BJ (cell line): Measurements from ENCODE around the gene CABP4. TPM values are rescaled to one million over a fixed set of nuclear protein-coding genes. Genes with fewer than 3 reads are reported as not detected.

Source experiments
- CTCF ChIA-PET: fragments of 350-600 bp; formaldehyde crosslinking; extraction: SDS; loops from one replicate; lab custom pipeline; 2021; ENCODE audit warnings: antibody characterized with exemption, inconsistent platforms; lab: Yijun Ruan, JAX
- POLR2A ChIA-PET: fragments of 300-600 bp; sonication (Branson Sonifier 250); formaldehyde crosslinking; extraction: SDS; loops from one replicate; lab custom pipeline; 2021; ENCODE audit warnings: antibody characterized with exemption; lab: Charles Lee
- DNase-seq: peaks from one replicate; pipeline ENCODE4 v3.0.0-alpha.2; 2011; ENCODE audit warnings: low read depth
- H3K27me3 ChIP-seq: 2 replicates; pipeline ENCODE4 v1.6.0; 2011; ENCODE audit warnings: low read length; ENCODE audit not compliant: control insufficient read depth, insufficient read depth
- H3K36me3 ChIP-seq: 2 replicates; pipeline ENCODE4 v1.5.1; 2011; ENCODE audit warnings: low read length; ENCODE audit not compliant: control insufficient read depth, insufficient read depth
- H3K4me3 ChIP-seq: 2 replicates; pipeline ENCODE4 v1.5.1; 2011; ENCODE audit warnings: low read depth, mild to moderate bottlenecking, control low read depth, low read length
- polyA plus RNA-seq: library from polyadenylated mRNA; depleted of rRNA; stranded (reverse); fragments of >200 nt; gene quantifications from 2 replicates; pipeline ENCODE4 v1.2.3, GENCODE V29; 2011
- TF ChIP-seq, protein P1 (sequence below): IDR thresholded peaks from 2 replicates; pipeline ENCODE4 v1.5.1; 2011; ENCODE audit warnings: low read depth, mild to moderate bottlenecking, control low read depth, inconsistent platforms, low read length, moderate library complexity; ENCODE audit not compliant: insufficient read depth

CABP4 gene
- polyA plus RNA-seq, 1 experiment = not detected

DNA sequence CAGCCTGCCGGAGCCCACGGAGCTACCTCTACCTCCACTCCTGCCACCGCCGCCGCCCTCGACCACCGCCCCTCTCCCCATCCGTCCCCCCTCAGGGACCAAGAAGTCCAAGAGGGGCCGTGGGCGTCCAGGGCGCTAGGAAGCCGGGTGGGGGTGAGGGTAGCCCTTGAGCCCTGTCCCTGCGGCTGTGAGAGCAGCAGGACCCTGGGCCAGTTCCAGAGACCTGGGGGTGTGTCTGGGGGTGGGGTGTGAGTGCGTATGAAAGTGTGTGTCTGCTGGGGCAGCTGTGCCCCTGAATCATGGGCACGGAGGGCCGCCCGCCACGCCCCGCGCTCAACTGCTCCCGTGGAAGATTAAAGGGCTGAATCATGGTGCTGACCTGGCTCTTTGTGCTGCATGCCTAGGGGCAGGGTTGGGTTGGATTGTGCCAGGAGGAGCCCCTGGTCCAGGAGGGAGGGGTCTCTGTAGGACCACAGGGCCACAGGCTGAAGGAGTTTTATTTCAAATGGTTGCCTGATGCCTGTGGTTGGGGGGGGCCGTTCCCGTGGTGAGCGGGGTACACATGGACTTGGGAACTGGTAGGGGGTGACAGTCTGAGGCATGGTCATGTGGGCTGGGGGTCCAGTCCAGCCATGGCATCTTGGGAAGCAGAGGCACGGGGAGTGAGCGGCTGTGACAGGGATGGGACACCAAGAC is 20.0 kb upstream of the CABP4 start:
- ChIA-PET CTCF (no interaction called here), POLR2A (no interaction called here)
- DNase-seq = no peak
- Histone ChIP-seq H3K27me3 (no peaks in the 10 kb centered on the region), H3K36me3 (peaks cover 38% of the 10 kb centered on the region), H3K4me3 (no peak overlapping the region)
- TF ChIP-seq, protein P1, sequence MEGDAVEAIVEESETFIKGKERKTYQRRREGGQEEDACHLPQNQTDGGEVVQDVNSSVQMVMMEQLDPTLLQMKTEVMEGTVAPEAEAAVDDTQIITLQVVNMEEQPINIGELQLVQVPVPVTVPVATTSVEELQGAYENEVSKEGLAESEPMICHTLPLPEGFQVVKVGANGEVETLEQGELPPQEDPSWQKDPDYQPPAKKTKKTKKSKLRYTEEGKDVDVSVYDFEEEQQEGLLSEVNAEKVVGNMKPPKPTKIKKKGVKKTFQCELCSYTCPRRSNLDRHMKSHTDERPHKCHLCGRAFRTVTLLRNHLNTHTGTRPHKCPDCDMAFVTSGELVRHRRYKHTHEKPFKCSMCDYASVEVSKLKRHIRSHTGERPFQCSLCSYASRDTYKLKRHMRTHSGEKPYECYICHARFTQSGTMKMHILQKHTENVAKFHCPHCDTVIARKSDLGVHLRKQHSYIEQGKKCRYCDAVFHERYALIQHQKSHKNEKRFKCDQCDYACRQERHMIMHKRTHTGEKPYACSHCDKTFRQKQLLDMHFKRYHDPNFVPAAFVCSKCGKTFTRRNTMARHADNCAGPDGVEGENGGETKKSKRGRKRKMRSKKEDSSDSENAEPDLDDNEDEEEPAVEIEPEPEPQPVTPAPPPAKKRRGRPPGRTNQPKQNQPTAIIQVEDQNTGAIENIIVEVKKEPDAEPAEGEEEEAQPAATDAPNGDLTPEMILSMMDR = no peak

DNA sequence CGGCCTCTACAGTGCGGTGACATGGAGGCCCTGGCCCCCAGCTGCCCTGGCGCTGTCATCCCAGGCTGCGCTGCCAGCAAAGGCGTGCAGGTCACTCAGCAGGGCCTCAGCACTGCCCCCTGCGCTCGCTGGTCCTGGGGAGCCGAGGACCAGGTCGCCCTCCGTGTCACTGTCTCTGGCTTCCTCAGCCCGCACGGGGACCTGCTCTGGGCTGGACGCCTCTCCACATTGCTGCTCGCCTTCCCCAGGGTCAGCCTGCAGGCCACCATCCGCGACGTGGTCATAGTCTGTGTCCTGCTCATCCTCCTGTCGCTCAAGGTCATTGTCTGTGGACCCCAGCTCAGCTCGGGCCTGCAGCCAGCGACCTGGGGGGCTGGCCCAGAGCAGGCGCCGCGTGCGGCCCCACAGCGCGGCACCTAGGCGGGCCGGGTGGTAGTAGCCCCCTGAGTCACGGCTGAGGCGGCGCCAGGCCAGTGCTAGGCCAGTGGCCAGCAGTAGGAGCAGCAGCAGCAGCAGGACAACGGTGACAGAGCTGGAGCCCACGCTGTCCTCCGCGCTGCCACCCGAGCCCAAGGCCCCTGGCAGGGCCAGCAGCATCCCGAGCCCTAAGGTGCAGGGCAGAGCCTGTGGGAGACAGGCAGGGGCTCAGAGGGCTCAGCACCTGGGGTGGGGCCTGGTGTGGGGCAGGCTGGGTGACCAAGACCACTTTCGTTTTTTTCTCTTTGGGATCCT is 19.3 kb upstream of the CABP4 start:
- no peaks in the 10 kb centered on the region for H3K27me3 ChIP-seq
- no peak overlapping the region for H3K4me3 ChIP-seq
- ChIA-PET CTCF (interaction anchor here (0.6 kb wide), 1 partner anchor 69 kb away, joined by 3 read pairs; the partner anchor contains the start of gene PITPNM1), POLR2A (no interaction called here)
- TF ChIP-seq, protein P1 = no peak
- no peak for DNase-seq
- H3K36me3 ChIP-seq = peaks cover 37% of the 10 kb centered on the region

DNA sequence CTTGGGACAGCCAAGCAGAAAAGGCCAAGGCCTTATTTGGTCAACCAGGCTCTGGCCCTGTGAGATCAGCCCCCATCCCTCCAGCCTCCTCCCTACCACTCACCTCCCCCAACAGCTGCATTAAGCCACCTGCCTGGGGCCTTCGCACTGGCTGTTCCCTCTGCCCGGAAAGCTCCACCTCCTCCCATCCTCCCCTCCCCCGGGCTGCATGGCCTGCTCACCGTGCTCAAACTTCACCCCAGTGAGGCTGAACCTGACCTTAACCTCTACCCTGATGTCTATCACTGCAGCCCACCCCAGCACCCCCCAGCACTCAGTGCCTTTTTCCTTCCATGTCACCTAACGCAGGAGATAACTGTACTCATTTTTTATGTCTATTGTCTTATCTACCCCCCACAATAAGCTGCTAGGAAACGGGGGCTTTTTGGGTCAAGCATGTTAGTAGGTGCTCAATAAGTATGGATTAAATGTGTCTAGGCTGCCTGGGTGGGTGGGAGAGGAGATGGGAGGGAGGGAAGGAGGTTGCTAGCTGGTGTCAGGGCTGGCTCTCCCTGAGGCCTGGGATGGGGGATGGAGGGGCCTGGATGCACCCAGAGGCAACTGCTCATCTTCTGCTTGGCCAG is 18.6 kb upstream of the CABP4 start:
- H3K36me3 ChIP-seq = peaks cover 38% of the 10 kb centered on the region
- ChIA-PET POLR2A (no interaction called here), CTCF (interaction anchor here (0.6 kb wide), 1 partner anchor 68 kb away, joined by 3 read pairs; the partner anchor contains the start of gene PITPNM1)

DNA sequence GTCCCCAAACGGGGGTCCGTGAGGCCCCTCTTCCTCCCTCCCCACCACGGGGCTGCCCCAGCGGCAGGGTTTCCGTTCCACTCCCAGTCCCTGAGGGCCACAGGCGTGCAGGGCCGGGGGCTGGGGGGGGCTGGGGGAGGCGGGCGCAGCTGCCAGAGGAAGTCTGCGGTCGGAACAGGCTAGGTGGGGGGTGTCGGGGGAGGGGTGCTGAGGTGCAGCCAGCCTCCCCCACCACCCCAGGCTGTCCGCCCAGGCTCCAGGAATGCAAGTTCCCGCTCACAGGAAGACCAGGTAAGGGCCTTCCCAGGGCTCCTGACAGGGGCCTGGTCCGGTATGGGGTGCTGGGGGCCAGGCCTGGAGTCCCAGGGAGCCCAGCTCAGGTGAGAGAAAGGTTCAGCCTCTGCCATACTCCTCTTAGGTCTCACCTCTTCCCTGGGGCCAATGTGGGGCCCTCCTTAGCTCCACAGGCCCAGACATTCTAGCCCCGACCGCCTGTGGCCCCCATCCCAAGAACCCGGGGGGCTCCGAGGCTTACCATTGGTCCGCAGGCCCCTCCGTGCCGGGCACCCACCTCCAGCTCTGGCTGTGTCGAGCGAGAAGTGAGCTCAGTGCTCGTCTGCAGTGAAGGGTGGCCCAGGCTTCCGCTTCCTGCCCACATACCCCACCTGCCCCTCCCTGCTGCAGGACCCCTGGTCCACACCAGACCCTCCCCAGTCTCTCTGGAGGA is 17.9 kb upstream of the CABP4 start, which contains the start of gene PTPRCAP:
Gene PTPRCAP (minus strand): TSS at position 601 of the 727 bp plus-strand sequence. CDS start 63 bp downstream, at position 538.
- ChIA-PET CTCF (no interaction called here), POLR2A (no interaction called here)
- no peak within 1 kb of the TSS for H3K4me3 ChIP-seq
- no peak for DNase-seq
- no peaks in the 10 kb centered on the region for H3K27me3 ChIP-seq
- TF ChIP-seq, protein P1 = no peak
- H3K36me3 ChIP-seq = peaks cover 39% of the 10 kb centered on the region

More for the DNA sequence above, 18.6 kb upstream of the CABP4 start:
- TF ChIP-seq, protein P1 = no peak
- no peak for DNase-seq
- no peak overlapping the region for H3K4me3 ChIP-seq
- no peaks in the 10 kb centered on the region for H3K27me3 ChIP-seq

DNA sequence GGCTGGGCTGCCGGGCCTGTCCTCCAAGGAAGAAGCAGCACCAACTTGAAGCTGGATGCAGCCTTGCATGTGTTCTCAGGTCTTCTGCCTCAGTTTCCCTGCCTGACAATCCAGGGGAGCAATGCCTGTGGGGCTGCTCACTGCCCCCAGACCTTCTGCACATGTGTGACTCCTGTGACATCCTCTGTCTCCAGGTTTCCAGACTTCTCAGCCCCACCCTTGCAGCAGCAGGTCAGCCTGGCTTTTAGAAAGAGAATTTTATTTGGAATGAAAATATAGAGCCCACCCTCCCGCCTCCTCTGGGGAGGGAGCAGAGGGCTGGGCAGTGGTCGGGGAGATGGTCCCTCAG is 17.4 kb upstream of the CABP4 start:
- no peak for DNase-seq
- Histone ChIP-seq H3K27me3 (no peaks in the 10 kb centered on the region), H3K4me3 (no peak overlapping the region), H3K36me3 (peaks cover 36% of the 10 kb centered on the region)
- POLR2A ChIA-PET = no interaction called here
- CTCF ChIA-PET = interaction anchor here (1.1 kb wide), 1 partner anchor 55 kb away, joined by 3 read pairs; no protein-coding TSS in a partner anchor
- TF ChIP-seq, protein P1 = no peak
